NB4 (cell line): ENCODE measurements around the gene DENND4A.

Source experiments
- DNase-seq: peaks from one replicate; pipeline ENCODE4 v3.0.0; 2010; ENCODE audit warnings: low read depth
- H3K4me3 ChIP-seq: one replicate; pipeline ENCODE4 v1.5.1; 2011; ENCODE audit warnings: mild to moderate bottlenecking, low read depth, low read length, moderate library complexity
- CTCF ChIP-seq: IDR thresholded peaks from one replicate; pipeline ENCODE4 v1.5.1; 2012; ENCODE audit warnings: low read depth, low read length
- MYC ChIP-seq: IDR thresholded peaks from 2 replicates; pipeline ENCODE4 v1.6.1; 2011; ENCODE audit warnings: low read depth, low read length
- POLR2A ChIP-seq: IDR thresholded peaks from 2 replicates; pipeline ENCODE4 v1.6.1; 2011; ENCODE audit warnings: mild to moderate bottlenecking; ENCODE audit not compliant: insufficient read length; ENCODE audit errors: extremely low read depth
- TF ChIP-seq, protein P1 (sequence below): IDR thresholded peaks from 2 replicates; pipeline ENCODE4 v1.6.1; 2011; ENCODE audit warnings: low read depth, low read length

Gene DENND4A

DNA sequence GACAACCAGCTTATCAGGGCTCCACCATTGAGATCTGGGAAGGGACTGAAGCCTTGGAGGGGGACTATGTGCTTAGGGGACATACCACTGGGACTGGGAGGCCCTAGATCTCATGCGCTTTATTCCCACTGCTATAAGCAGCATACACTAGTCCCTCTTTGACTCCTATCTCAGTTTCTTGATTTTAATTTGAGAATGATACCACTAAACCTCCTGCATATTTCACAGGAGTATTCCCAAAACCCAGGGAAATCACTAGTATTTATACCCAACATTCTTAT lies 141.1 kb downstream of the DENND4A start:
- TF ChIP-seq, protein P1, sequence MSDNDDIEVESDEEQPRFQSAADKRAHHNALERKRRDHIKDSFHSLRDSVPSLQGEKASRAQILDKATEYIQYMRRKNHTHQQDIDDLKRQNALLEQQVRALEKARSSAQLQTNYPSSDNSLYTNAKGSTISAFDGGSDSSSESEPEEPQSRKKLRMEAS = no peak
- TF ChIP-seq CTCF (no peak), MYC (no peak), POLR2A (no peak)
- H3K4me3 ChIP-seq = no peak overlapping the region
- no peak for DNase-seq

- H3K4me3 ChIP-seq = no peak overlapping the region
- no peak for DNase-seq
- no peak for TF ChIP-seq POLR2A
- TF ChIP-seq, protein P1 = no peak
- no peak for TF ChIP-seq MYC
- no peak for TF ChIP-seq CTCF
Observed at GRCh38 chr15:65650312-65651041, 141.6 kb downstream of the DENND4A start.

- no peak overlapping the region for H3K4me3 ChIP-seq
- no peak for TF ChIP-seq MYC
- TF ChIP-seq, protein P1 = no peak
- TF ChIP-seq POLR2A = no peak
- no peak for TF ChIP-seq CTCF
- no peak for DNase-seq
Observed at GRCh38 chr15:65646486-65646885, 145.6 kb downstream of the DENND4A start.

DNA sequence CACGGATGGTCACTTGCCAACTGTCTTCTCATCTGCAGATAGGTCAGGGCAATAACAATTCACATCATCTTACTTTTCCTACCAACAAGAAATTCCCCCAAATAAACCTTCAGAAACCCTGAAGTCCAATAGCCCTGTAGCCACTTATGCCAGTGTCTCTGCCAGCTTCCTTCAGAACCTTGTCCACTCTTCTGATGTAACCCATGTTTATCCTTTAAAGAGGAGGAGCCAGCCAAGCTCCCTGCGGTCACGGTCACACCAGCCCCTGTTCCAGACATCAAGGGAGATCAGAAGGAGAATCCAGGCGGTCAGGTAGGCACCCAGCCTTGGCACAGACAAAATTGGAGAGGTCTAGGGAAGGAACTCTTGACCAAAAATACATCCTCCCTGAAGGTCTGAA lies 146.7 kb downstream of the DENND4A start:
- TF ChIP-seq, protein P1 = no peak
- TF ChIP-seq CTCF = no peak
- no peak for TF ChIP-seq POLR2A
- TF ChIP-seq MYC = no peak
- no peak for DNase-seq
- no peak overlapping the region for H3K4me3 ChIP-seq

- H3K4me3 ChIP-seq = no peak overlapping the region
- no peak for TF ChIP-seq POLR2A
- TF ChIP-seq, protein P1 = no peak
- TF ChIP-seq CTCF = no peak
- TF ChIP-seq MYC = no peak
- no peak for DNase-seq
Observed at GRCh38 chr15:65644282-65644681, 147.8 kb downstream of the DENND4A start.

DNA sequence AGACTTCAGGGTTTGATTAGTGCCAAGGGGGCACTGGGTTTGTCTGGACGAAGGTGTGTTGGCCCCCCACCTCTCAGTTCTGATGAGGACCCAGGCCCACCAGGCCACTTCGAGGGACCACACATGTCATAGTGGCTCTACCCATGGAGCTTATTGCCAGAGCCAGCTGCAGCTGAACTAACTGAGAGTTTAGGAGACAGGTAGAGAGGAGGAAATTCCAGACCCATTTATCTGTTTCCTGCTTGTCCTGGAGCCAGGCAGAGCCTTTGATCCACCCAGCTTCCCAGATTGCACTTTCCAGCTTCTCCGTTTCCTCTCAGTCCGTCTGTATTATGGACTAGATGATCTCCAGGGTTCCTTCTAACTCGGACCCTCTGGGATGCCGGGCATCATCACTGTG lies 149.5 kb downstream of the DENND4A start:
- DNase-seq = no peak
- H3K4me3 ChIP-seq = no peak overlapping the region
- TF ChIP-seq MYC = no peak
- TF ChIP-seq CTCF = no peak
- TF ChIP-seq POLR2A = no peak
- TF ChIP-seq, protein P1 = no peak
